ENCODE measurements around the gene SGCB.

GRCh38 chr4:52001616-52002015 is 36.5 kb downstream of the SGCB start:
- TF ChIP-seq CTCF (conservative IDR thresholded peaks at IDR 0.05 in 1 of 2, IDR thresholded peaks at IDR 0.05 in 1 of 2; ENCODE audit: low read depth in 1 of 2, low read length in 2 of 2) (no peak), EZH2 (IDR thresholded peaks at IDR 0.05; ENCODE audit: low read length, missing control alignments) (no peak)

All from fibroblast of lung (primary cell).